Transverse colon (tissue), 4 donors: ENCODE results near the gene CNTRL. TPM values are rescaled to one million over a fixed set of nuclear protein-coding genes. Genes with fewer than 3 reads are reported as not detected.

ENCODE experiments used
- DNase-seq: peaks from one replicate; pipeline ENCODE4 v3.0.0-alpha.2; 2019
- H3K27ac ChIP-seq, 4 donors: fragments of 200-600 bp; sonication (generic); 2 replicates each; pipeline ENCODE4 v1.5.1; 2016 to 2018; ENCODE audit warnings: inconsistent platforms in 4 of 4
- H3K27me3 ChIP-seq: fragments of 200-600 bp; sonication (generic); 2 replicates; pipeline ENCODE4 v1.5.1; 2017; ENCODE audit warnings: inconsistent platforms
- H3K36me3 ChIP-seq, 4 donors: fragments of 200-600 bp; sonication (generic); 2 replicates each; pipeline ENCODE4 v1.5.1; 2017 to 2019; ENCODE audit warnings: inconsistent platforms in 4 of 4
- H3K4me1 ChIP-seq, 4 donors: fragments of 200-600 bp; sonication (generic); 2 replicates each; pipeline ENCODE4 v1.5.1; 2017 to 2020; ENCODE audit warnings: inconsistent platforms in 4 of 4
- H3K4me3 ChIP-seq, 4 donors: fragments of 200-600 bp; sonication (generic); 1 replicate in 1 of 4; 2 replicates in 3 of 4; pipeline versions ENCODE4 v1.5.1 to v1.6.1; 2017 to 2019; ENCODE audit warnings: inconsistent platforms in 4 of 4
- H3K9me3 ChIP-seq, 2 donors: fragments of 200-600 bp; sonication (generic); 2 replicates each; pipeline ENCODE4 v1.5.1; 2017 to 2019; ENCODE audit warnings: inconsistent platforms in 2 of 2
- CTCF ChIP-seq, 5 experiments: fragments of 200-600 bp in 3 of 5; fragments of 450-650 bp in 2 of 5; sonication (generic) in 3 of 5; IDR thresholded peaks; 1 replicate in 2 of 5; 2 replicates in 3 of 5; pipeline ENCODE4 v1.5.1; 2016 to 2017; ENCODE audit warnings: antibody characterized with exemption in 5 of 5, inconsistent platforms in 3 of 5, mild to moderate bottlenecking in 2 of 5, moderate library complexity in 1 of 5
- EP300 ChIP-seq: sonication (generic); formaldehyde crosslinking; IDR thresholded peaks from one replicate; pipeline ENCODE4 v1.6.1; 2017; ENCODE audit warnings: antibody characterized with exemption, low read depth
- POLR2A ChIP-seq: fragments of 450-650 bp; IDR thresholded peaks from one replicate; pipeline ENCODE4 v1.6.1; 2016; ENCODE audit warnings: antibody characterized with exemption, mild to moderate bottlenecking, moderate library complexity
- POLR2AphosphoS5 ChIP-seq, 3 donors: sonication (generic); formaldehyde crosslinking; IDR thresholded peaks; one replicate each; pipeline ENCODE4 v1.6.1; 2016; ENCODE audit warnings: antibody characterized with exemption in 3 of 3
- WGBS, 2 donors: methylation state at CpG; one replicate each; pipeline ENCODE4 v1.1.5; 2018; ENCODE audit warnings: low coverage in 1 of 2; 5-methylcytosine and 5-hydroxymethylcytosine counted together
- in situ Hi-C, 4 donors: fragments of 200-750 bp; cut with MboI; loops; one replicate each; pipeline versions ENCODE4 v1.15.0 to v1.15.1; 2017; ENCODE audit warnings: low sequenced_read_pairs in 3 of 4, low pct_ligation_motif_present in 1 of 4, low pct_unique_long_range_greater_than_20kb in 1 of 4
- intact Hi-C: fragments of 100-400 bp; cut with DNase I; formaldehyde crosslinking; loops from one replicate; pipeline ENCODE4 v1.15.1; 2023; ENCODE audit warnings: low total_unique reads
- total RNA-seq, 4 donors: library from RNA; depleted of rRNA; stranded (reverse); fragments of >200 nt; gene quantifications; one replicate each; pipeline ENCODE4 v1.1.0, GENCODE V29; 2016

The CNTRL gene
- total RNA-seq, 4 donors from 2014 or later: 6.0 to 21.3 (median 11.2) TPM

- Histone ChIP-seq H3K9me3 (no peaks in the 10 kb centered on the region), H3K4me1 (no peaks in the 10 kb centered on the region), H3K27ac (no peak overlapping the region), H3K27me3 (no peaks in the 10 kb centered on the region), H3K36me3 (no peaks in the 10 kb centered on the region), H3K4me3 (no peak overlapping the region)
- WGBS, 2 donors: 69 to 75% methylated on average over 2 of the region's 2 CpGs
- no peak for DNase-seq
- in situ Hi-C loops (no loop called here), intact Hi-C loops (no loop called here)
- TF ChIP-seq EP300 (no peak), CTCF (IDR thresholded peaks at IDR 0.05) (no peak), POLR2AphosphoS5 (IDR thresholded peaks at IDR 0.05) (no peak), POLR2A (no peak)
Observed at GRCh38 chr9:121105531-121105930, 30.8 kb downstream of the CNTRL start.

GRCh38 chr9:121107029-121107428 is 32.3 kb downstream of the CNTRL start:
- Histone ChIP-seq H3K27me3 (no peaks in the 10 kb centered on the region), H3K4me1 (no peaks in the 10 kb centered on the region), H3K4me3 (no peak overlapping the region), H3K36me3 (no peaks in the 10 kb centered on the region), H3K9me3 (no peaks in the 10 kb centered on the region), H3K27ac (no peak overlapping the region)
- intact Hi-C loops: no loop called here
- in situ Hi-C loops: no loop called here
- no peak for DNase-seq
- WGBS, 2 donors: 93% methylated on average over 1 of the region's 1 CpG
- no peak for TF ChIP-seq POLR2A

GRCh38 chr9:121107881-121108280 is 33.1 kb downstream of the CNTRL start:
- Histone ChIP-seq H3K27me3 (no peaks in the 10 kb centered on the region), H3K27ac (no peak overlapping the region), H3K9me3 (no peaks in the 10 kb centered on the region), H3K4me3 (no peak overlapping the region), H3K36me3 (no peaks in the 10 kb centered on the region), H3K4me1 (no peaks in the 10 kb centered on the region)
- no peak for TF ChIP-seq CTCF (IDR thresholded peaks at IDR 0.05)
- no peak for TF ChIP-seq POLR2AphosphoS5 (IDR thresholded peaks at IDR 0.05)
- TF ChIP-seq EP300: no peak
- no peak for TF ChIP-seq POLR2A
- 97 to 100% methylated on average over 1 of the region's 1 CpG for whole genome bisulfite sequencing, 2 donors
- no peak for DNase-seq
- in situ Hi-C loops: no loop called here
- intact Hi-C loops: no loop called here

- intact Hi-C loops: no loop called here
Observed at GRCh38 chr9:121115466-121115865, 40.7 kb downstream of the CNTRL start.

More at GRCh38 chr9:121115466-121115865, 40.7 kb downstream of the CNTRL start:
- in situ Hi-C loops: no loop called here
- no peak for DNase-seq
- H3K36me3 ChIP-seq: no peaks in the 10 kb centered on the region
- H3K9me3 ChIP-seq: no peaks in the 10 kb centered on the region
- WGBS, 2 donors: 89 to 93% methylated on average over 1 of the region's 1 CpG
- no peaks in the 10 kb centered on the region for H3K27me3 ChIP-seq
- TF ChIP-seq POLR2A (no peak), EP300 (no peak), POLR2AphosphoS5 (IDR thresholded peaks at IDR 0.05) (no peak), CTCF (IDR thresholded peaks at IDR 0.05) (no peak)
- no peaks in the 10 kb centered on the region for H3K4me1 ChIP-seq
- no peak overlapping the region for H3K4me3 ChIP-seq
- no peak overlapping the region for H3K27ac ChIP-seq
